ENCODE measurements around the gene CCDC88B.

- TF ChIP-seq NKRF (IDR thresholded peaks at IDR 0.05; ENCODE audit: borderline replicate concordance) = no peak
- no peak for TF ChIP-seq ZNF707 (CRISPR knock-in tag; conservative IDR thresholded peaks at IDR 0.05)
Observed at GRCh38 chr11:64291752-64292459, 48.1 kb upstream of the CCDC88B start.
